HG03064 (cell line): Measurements from ENCODE around the gene OTC.

ENCODE experiments used
- ATAC-seq: cut with Tn5 transposase; IDR thresholded peaks from one replicate; pipeline ENCODE4 v1.9.1; 2021; ENCODE audit warnings: low read depth; ENCODE audit not compliant: unreplicated experiment

The OTC gene

DNA sequence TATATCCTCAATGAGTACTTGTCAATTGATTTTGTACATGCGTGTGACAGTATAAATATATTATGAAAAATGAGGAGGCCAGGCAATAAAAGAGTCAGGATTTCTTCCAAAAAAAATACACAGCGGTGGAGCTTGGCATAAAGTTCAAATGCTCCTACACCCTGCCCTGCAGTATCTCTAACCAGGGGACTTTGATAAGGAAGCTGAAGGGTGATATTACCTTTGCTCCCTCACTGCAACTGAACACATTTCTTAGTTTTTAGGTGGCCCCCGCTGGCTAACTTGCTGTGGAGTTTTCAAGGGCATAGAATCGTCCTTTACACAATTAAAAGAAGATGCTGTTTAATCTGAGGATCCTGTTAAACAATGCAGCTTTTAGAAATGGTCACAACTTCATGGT, at the start of gene OTC:
Gene OTC (plus strand): TSS at position 243 of the 400 bp plus-strand sequence. CDS start 93 bp downstream, at position 336.
- no peak for ATAC-seq

DNA sequence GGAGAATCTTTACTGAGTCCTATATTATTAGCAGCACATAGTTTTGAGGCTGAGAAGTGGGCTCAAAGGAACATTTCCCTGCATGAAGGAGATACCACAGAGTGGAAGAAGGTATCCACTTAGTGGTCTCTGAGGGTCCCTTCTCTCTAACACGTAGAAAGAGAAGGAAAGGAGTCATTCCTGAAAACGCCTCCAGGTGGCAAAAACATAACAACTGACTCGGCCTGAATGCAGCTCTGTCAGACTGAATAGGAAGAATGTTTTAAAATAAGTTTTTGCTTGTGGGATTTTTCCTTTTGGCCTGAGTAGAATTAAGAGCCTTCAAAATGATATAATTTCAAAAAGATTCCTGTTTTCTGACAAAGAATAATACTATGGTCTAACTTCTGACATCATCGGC, 48.4 kb upstream of the OTC start:
- no peak for ATAC-seq

DNA sequence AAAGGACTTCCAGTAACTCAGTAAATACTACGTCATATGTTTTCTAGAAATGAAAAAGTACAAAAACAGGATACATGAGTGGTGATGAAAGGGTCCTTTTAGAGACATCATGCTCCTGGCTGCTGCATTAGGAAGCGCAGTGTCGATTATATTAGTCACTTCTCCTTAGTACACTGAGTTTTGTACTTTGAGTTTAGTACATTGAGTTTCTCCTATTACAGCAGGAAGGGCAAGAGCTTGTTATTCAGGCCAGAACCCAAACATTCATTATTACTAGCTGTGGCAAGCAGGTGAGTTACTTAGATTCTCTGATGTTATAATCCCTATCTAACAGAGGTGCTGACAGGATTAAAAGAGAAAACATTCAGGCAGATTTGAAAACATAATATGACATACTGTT, 46.4 kb upstream of the OTC start:
- ATAC-seq = no peak

DNA sequence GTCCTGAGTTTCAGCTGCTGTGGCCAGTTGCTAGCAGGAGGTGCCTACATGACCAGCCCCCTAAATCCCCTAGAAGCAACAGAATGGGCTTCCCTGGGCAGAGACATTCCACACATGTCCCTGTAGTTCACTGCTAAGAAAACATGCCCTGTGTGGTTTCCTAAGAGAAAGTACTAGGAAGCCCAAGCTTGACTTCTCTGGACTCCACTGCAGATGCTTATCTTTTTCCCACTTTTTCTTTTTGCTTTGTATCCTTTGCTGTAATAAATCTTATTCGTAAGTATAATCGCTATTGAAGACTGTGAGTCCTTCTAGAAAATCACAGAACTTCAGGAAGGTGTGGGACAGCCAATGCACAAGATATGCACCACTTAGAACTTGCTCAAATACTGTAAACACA, 40.7 kb upstream of the OTC start:
- no peak for ATAC-seq

DNA sequence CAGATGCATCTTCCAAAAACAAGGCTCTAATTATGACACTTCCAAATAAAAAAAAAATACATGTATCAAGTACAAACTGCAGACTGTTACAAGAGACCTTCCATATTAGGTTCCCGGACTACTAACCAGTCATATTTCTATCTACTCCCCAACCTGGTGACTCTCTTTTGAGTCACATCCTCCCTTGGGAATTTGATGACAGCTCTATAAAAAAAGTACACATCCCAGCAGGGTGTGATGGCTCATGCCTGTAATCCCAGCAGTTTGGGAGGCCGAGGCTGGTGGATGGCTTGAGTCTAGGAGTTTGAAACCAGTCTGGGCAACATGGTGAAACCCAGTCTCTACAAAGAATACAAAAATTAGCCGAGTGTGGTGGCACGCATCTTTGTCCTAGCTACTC, 40.0 kb upstream of the OTC start:
- no peak for ATAC-seq

DNA sequence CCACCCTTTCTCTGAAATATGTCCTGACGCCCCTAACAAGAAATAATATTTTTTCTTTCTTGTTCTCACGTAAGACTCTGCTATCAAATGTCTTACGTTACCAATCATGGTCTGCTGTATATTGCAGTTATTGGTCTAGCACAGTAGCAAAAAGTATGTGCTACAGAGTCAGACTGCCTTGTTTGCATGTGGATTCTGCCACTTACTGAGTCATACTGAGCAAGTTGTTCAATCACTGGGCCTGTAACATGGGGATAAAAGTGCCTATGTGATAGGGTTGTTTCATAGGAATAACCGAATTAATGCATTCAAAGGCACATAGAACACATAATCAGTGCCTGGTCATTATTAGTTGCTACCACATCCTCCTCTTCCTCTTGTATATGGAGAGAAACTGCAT, 39.2 kb upstream of the OTC start:
- no peak for ATAC-seq

DNA sequence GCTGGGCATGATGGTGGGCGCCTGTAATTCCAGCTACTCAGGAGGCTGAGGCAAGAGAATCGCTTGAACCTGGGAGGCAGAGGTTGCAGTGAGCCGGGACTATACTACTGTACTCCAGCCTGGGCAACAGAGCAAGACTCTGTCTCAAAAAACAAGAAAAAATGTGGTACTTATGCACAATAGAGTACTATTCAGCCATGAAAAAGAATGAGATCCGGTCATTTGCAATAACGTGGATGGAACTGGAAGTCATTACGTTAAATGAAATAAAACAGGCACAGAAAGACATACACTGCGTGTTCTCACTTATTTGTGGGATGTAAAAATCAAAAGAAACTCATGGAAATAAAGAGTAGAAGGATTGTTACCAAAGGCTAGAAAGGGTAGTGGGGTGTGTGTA, 37.2 kb upstream of the OTC start:
- no peak for ATAC-seq

DNA sequence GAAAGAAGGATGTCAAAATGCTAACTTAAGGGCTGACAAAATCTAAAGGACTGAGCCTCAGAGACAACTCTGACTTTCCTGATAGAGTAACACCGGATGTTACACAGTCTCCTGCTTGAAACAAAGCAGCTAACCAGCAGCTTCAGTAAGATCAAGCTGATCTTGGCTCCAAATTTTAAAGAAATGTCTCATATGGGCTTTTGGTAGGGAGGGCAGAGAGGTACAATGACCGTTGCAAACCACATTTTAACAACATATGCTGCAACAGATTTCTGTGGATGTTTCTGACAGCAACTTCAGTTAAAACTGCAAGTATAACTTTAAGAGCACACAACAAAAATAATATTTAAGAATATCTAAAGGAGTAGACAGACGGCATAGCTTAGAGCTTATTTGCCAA, 34.2 kb upstream of the OTC start:
- ATAC-seq = no peak

DNA sequence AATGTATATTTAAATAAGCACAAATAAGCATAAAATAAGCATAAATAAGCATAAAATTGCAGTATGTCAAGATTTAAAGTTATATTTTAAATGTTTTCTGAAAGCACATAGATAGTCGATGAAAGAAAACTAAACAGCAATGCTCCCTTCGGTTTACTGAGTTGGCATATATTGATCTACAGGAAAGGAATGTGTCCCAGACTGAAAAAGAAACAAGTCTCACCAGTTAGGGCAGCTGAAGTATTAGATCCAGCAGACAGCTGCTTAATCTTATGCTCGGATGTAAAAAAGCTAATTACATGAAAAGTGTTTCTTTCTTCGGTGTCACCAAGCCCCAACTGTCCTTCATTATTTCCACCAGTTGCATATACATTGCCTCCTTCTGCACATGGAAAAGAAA, 33.8 kb upstream of the OTC start:
- no peak for ATAC-seq

DNA sequence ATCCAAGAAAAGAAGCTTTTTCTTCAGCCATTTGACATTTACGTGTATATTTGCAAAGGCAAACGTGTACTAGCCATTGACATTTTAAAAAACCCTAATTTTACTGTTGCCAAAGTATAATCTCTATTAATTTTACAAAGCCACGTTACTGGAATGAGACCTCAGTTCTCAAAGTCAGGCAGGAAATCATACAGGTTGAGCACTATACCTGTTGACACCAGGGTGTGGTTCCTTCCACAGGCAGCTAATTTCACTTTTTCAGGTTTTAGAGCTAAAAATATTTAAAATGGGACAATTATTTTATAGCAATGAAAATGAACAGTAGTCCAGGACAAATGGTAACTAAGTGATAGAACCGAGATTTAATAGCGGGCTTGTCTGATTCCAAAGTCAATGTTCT, 31.6 kb upstream of the OTC start:
- no peak for ATAC-seq

DNA sequence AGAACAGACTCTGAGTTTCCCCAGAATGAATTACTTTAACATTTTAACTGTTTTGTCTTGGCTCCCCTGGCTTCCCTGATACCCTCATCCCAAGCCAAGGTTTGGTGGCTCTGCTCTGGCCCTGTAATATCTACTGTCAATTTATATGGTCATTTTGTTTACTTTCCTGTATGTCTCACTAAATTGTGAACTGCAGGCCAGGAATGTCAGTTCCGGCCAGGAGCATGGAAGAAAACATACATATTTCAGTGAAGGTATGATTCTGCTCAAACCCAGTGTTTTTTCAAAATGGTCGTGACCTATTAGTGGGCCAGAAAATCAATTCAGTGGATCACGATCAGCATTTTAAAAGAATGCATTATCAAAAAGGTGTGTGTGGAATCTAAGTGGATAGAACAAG, 26.3 kb upstream of the OTC start:
- ATAC-seq = no peak

DNA sequence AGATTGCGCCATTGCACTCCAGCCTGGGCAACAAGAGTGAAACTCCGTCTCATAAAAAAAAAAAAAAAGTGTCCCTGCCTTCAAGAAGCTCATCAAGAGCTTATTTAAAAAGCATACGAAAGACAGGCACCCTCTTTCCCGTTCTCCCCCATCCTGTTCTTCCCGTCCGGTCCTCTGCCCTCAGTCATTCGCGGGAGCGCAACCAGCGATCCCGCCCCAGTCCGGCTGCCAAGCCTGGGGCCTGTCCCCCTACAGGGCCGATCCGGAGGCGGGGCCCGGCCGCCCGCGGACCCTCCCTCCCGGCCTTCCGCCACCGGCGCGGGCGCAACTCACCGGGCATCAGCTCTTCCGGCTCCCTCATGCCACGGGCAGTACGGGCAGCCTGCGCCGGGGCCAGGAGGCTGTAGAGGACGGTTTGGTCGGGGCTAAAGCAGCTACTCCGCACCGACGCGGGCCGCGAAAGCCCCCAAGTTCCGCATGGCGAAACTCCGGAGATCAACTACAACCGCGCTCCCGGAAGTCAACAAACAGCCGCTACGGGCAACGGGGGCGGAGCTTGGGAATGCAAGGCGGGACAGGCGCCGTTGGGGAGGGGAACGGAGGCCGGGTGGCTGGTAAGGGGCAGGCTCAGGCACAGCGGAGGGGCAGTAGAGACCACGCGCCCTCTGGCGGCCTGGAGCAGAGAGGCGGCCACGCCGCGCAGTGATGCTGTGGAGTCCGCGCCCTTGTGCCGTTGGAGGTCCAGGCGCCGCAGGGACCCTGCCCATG, 25.2 kb upstream of the OTC start, which contains the start of gene RPGR:
Gene RPGR (minus strand): TSS at position 503 of the 768 bp plus-strand sequence. CDS start 142 bp downstream, at position 361.
- ATAC-seq = peak; percentile 98

DNA sequence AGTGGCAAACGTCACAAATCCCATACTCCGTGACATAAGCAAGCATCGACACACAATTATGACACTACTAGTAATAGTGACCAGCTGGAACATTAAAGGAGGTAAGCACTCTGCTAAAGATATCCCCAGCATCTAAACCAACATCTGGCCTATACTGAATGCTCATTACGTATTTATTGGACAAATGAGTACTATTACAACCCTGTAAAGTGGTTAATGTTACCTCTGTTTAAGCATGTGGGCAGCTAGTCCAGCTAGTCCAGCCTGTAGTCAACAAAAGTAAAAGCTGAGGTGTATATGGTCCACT, 24.7 kb upstream of the OTC start:
- no peak for ATAC-seq

DNA sequence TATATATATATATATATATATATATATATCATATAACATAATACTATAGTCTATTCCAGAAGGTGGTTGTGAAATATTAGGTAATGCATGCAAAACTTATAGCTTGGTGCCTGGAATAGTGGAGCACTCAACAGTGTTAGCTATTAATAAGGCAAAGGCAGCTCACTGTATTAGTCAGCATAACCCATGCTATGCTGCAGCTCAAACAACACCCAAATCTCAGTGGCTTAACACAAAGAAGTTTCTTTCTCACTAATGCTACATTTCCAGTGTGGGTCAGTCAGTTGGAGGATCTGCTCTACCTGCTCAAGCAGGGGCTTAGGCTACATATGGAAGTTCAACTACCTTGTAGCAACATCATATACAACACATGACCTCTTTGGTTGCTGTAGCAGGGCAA, 19.9 kb upstream of the OTC start:
- no peak for ATAC-seq

DNA sequence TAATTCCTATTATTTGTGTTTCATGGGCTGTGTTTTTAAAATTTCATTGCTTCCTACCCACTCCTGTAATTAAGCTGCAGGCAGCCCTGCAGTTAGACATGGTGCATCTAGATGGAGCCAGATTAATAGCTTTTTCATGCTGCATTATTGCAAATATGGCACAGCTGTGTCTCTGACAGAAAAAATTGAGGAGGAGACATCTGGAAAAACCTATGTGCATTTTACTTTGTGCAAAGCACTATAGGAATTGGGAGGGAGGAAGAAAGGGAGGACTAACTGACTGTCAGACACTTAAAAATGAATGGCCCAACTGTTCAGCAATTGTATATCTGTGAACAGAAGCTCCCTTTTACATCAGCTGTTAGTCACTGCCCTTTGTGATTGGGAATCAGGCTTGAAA, 17.0 kb upstream of the OTC start:
- no peak for ATAC-seq

DNA sequence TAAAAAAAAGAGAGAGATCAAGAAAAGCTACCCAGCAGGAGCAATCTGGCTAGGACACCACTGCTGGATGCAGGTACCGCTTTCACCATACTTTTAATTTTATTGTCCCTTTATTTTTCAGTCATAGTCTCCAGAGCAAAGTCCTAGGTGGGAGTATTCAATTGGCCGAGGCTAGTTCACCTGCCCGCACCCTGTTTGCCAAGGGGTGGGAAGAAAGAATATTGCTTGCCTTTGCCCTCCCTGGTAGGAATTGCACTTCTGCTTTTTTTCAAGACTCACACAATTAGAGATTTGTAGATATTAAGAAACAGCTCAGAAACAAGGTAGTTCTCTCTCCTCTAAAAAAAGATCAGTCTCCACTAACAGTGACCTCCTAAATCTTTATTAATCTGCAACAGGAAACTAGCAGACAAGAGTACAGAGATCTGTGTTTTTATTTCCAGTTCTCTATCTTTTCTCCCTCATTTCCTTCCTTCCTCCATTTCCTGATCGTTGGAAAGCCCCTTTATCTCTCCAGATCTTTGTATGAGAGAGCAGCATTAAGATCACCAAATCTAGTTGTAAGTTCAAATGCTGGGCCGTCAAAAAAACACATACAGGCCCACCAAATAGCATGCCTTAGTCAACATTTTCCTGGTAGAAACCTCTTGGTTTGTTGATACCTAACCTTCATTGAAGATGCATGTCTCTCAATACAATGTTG, 15.7 kb upstream of the OTC start:
- ATAC-seq = no peak

DNA sequence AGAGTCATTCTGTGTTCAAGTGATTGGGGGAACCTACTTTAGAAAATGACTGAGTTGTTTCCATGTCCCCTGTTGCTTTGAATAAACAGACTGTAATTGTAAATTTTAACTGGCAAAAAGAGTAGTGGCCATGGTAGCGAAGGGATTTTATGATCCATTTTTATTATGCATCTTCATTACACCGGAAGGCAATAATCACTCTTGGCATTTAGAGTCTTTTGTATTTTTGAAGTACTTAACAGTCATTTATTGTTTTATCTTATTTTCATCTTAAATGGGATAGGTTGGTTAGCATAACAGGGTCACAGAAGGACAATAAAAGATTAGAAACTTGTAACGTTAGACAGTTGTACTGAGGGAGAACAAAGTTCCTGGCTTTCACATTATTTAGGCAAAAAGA, 11.0 kb upstream of the OTC start:
- ATAC-seq = no peak

DNA sequence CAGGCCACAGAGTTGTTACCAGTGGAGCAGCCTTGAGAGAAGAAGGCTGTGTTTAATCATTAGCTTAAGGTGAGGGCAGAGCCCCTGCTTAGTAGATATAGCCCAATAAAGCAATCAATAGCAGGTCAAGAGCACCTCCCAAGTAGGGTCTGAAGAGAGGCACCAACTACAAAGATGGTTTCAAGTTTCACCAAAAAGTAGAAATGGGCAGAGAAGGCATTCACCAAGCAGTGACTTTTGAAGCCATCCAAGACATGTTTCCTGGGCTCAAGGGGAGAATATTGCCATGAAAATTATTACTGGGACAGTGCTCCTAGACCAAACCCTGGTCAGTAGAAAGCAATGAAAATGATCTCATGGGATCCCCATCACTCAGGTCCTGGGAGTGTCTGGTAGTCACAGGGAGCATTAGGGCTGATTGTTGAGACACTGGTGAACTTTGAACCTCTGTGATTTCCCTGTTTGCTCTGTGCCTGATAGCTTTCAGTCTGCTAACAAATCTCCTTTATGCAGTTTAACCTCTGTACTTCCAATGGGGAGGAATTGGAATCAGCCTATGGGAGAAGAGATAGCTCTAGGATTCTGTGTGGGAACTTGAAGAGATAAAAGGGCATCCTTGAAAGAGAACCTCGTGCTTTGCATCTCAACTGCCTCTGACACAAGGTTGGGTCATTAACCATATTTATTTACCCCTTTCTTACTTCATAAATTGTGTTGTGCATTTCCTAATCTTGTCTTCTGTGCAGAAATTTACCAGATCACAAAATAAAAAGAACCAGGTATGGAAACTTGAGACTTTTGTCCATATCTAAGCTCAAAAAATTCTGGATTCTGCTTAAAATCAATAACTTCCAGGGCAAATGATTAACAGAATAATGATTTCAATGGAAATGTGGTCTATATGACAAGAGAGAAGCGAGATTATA, 9.3 kb upstream of the OTC start:
- ATAC-seq = no peak

DNA sequence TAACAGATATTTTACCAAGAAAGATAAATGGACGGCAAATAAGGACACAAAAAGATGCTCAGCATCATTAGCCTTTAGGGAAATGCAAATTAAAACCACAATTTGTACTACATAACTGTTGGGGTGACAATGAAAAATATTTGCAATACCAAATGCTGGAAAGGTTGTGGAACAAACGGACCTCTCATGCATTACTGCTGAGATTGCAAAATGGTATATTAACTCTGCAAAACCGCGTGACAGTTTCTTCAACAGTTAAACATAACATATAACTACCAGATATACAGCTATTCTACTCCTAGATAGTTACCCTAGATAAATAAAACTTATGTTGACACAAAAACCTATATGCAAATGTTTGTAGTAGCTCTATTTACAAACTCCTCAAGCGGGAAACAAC, 6.3 kb upstream of the OTC start:
- ATAC-seq = no peak

DNA sequence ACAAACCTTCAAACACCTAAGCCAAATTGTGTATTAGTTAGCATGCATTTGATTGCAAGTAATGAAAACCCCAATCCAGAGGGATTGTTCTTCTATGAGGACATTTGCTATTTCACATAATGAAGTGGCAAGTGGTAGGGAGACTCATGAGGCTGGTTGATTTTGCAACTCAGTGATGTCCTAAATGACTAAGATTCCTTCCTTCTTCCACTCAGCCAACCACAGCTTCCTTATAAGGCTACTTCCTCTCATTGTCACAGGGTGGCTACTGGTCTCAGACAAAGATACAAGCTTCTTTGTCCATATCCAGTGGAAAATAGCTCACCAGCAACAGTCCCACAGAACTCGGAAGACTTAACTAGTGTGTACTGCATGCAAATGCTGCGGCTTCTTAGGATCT, 5.3 kb upstream of the OTC start:
- ATAC-seq = no peak

DNA sequence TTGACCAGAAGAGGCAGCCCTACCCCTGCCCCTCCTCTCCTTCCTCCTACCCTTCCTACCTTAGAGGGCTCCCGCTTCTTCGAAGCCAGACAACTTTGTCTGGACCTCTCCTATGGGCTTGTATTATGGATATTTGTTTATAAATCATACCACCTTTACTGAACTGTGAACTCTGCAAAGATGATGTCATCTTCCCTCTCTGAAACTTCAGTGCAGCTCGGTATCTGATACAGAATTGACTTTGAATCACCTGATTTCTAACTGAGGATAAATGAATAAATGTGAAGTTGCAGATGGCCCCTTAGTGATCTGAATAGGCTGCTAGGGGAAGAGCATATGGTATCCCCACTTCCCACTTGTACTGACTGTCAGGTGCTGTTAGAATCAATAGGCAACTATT, 1.1 kb upstream of the OTC start:
- ATAC-seq = no peak
